Activated CD4-positive, alpha-beta memory T cell treated with anti-CD3 and anti-CD28 coated beads, Interleukin-2, amount 10 ng/mL, durations not matched to agents 7 days and 5 days (primary cell): ENCODE data around the gene RRP9. TPM values are rescaled to one million over a fixed set of nuclear protein-coding genes. Genes with fewer than 3 reads are reported as not detected.

Experiments used
- CTCF ChIA-PET: fragments of 350-600 bp; sonication (Branson Sonifier 250); formaldehyde crosslinking; loops from one replicate; lab custom pipeline; 2021; ENCODE audit warnings: antibody characterized with exemption, inconsistent platforms; lab: Charles Lee
- POLR2A ChIA-PET: fragments of 350-600 bp; sonication (Branson Sonifier 250); formaldehyde crosslinking; loops from one replicate; lab custom pipeline; 2021; ENCODE audit warnings: antibody characterized with exemption; lab: Charles Lee
- DNase-seq: peaks from one replicate; pipeline ENCODE4 v3.0.0-alpha.2; 2020
- H3K27ac Mint-ChIP-seq: one replicate; pipeline ENCODE4 v1.8.0; 2021; ENCODE audit warnings: mild to moderate bottlenecking, mixed read lengths
- H3K27me3 Mint-ChIP-seq: one replicate; pipeline ENCODE4 v1.8.0; 2021; ENCODE audit warnings: mixed read lengths
- H3K36me3 Mint-ChIP-seq: one replicate; pipeline ENCODE4 v1.8.0; 2021; ENCODE audit warnings: low read depth, mixed read lengths
- H3K4me1 Mint-ChIP-seq: one replicate; pipeline ENCODE4 v1.8.0; 2021; ENCODE audit warnings: mixed read lengths
- H3K4me3 Mint-ChIP-seq: one replicate; pipeline ENCODE4 v1.8.0; 2021; ENCODE audit warnings: mild to moderate bottlenecking, mixed read lengths
- H3K9me3 Mint-ChIP-seq: one replicate; pipeline ENCODE4 v1.8.0; 2021; ENCODE audit warnings: mixed read lengths
- total RNA-seq, 2 experiments: library from RNA; stranded (reverse); gene quantifications; one replicate each; pipeline ENCODE4 v1.2.3, GENCODE V29; 2021

Gene RRP9
- total RNA-seq, 2 experiments from 2014 or later: 16.8 to 17.5 TPM

GRCh38 chr3:51982352-51982837 lies 40.7 kb upstream of the RRP9 start:
- H3K27me3 Mint-ChIP-seq: no peaks in the 10 kb centered on the region
- peaks cover 8% of the 10 kb centered on the region for H3K36me3 Mint-ChIP-seq
- H3K9me3 Mint-ChIP-seq: no peaks in the 10 kb centered on the region
- ChIA-PET CTCF (interaction anchor here (0.9 to 4.5 kb wide), 16 partner anchors 9 to 481 kb away, joined by 3 to 43 read pairs (median 4); partner anchors contain the start of genes ABHD14A, ABHD14B, PARP3 and POC1A), POLR2A (interaction anchor here (0.7 to 7.6 kb wide), 14 partner anchors 8 to 1374 kb away, joined by 3 to 78 read pairs (median 5); partner anchors contain the start of genes ABHD14A, ABHD14B, DUSP7 and PARP3)
- H3K4me3 Mint-ChIP-seq: peak overlapping the region; percentile 97
- H3K4me1 Mint-ChIP-seq: peaks cover 37% of the 10 kb centered on the region
- peak; percentile 45 for DNase-seq
- H3K27ac Mint-ChIP-seq: peak overlapping the region; percentile 89

GRCh38 chr3:51980253-51980652 lies 38.5 kb upstream of the RRP9 start:
- Mint-ChIP-seq H3K4me1 (peaks cover 51% of the 10 kb centered on the region), H3K27me3 (no peaks in the 10 kb centered on the region), H3K36me3 (peaks cover 8% of the 10 kb centered on the region), H3K27ac (no peak overlapping the region), H3K9me3 (no peaks in the 10 kb centered on the region), H3K4me3 (no peak overlapping the region)
- no peak for DNase-seq
- ChIA-PET POLR2A (interaction anchor here (3.9 to 7.6 kb wide), 2 partner anchors 15 kb away, joined by 16 to 78 read pairs; partner anchors contain the start of gene RPL29), CTCF (no interaction called here)

- CTCF ChIA-PET: no interaction called here
- DNase-seq: no peak
- Mint-ChIP-seq H3K36me3 (peaks cover 12% of the 10 kb centered on the region), H3K4me3 (no peak overlapping the region), H3K4me1 (peaks cover 54% of the 10 kb centered on the region), H3K9me3 (no peaks in the 10 kb centered on the region), H3K27me3 (no peaks in the 10 kb centered on the region), H3K27ac (no peak overlapping the region)
- POLR2A ChIA-PET: interaction anchor here (0.9 to 3.9 kb wide), 2 partner anchors 13 to 17 kb away, joined by 3 to 16 read pairs; partner anchors contain the start of gene RPL29
Measured at GRCh38 chr3:51978143-51978502, 36.4 kb upstream of the RRP9 start.

- Mint-ChIP-seq H3K4me1 (peaks cover 51% of the 10 kb centered on the region), H3K9me3 (no peaks in the 10 kb centered on the region), H3K4me3 (no peak overlapping the region), H3K36me3 (peaks cover 9% of the 10 kb centered on the region), H3K27me3 (no peaks in the 10 kb centered on the region), H3K27ac (peak overlapping the region; percentile 57)
- ChIA-PET CTCF (interaction anchor here (1.2 kb wide), 1 partner anchor 36 kb away, joined by 3 read pairs; the partner anchor contains the start of gene RRP9), POLR2A (interaction anchor here (0.6 to 3.9 kb wide), 3 partner anchors 17 to 35 kb away, joined by 3 to 16 read pairs (median 4); partner anchors contain the start of gene RPL29)
- DNase-seq: peak; percentile 63
Measured at GRCh38 chr3:51977446-51978142, 35.9 kb upstream of the RRP9 start.

GRCh38 chr3:51975852-51976549 lies 34.3 kb upstream of the RRP9 start:
- CTCF ChIA-PET: interaction anchor here (1.2 to 5.0 kb wide), 3 partner anchors 7 to 34 kb away, joined by 3 to 52 read pairs (median 43); partner anchors contain the start of genes ACY1, PARP3 and RRP9
- peak overlapping the region; percentile 77 for H3K27ac Mint-ChIP-seq
- peak; percentile 38 for DNase-seq

DNA sequence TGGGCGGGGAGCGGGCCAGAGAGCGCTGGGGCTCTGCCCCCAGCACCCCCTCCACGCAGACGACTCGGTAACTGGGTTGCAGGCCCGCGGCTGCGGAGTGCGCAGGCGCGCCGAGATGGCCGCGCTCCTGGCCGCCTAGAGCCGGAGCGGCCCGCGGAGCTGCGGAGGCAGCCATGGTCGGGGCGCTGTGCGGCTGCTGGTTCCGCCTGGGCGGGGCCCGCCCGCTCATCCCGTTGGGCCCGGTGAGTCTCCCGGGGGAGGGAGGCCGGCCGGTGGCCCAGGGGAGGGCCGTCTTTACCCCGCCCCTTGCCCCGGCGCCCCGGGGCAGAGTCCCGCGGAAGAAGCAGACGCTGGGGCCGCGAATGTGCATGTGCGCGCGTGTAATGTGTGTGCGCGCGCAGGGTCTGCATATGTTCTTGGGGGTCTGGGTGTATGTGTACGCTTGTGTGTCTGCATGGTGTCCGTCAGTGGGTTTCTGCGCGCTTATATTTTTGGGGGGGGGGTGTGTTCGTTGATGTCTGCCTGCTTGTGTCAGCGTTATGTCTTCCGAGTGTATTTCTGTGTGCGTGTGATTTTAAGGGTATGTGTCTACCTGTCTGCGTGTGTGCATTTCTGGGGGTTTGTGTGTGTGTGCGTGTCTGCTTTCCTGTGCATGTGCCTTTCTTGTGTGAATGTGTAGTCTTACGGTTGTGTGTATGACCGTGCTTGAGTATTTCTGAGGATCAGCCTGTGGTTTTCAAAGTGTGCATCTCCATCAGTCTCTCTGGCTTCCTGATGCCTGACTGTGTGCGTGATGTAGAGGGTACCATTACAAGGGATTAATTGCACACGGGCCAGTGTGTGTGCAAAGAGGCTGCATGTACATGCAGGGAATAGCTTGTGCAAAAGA lies 33.5 kb upstream of the RRP9 start, which contains the start of gene ABHD14A:
TSS of gene ABHD14A (plus strand) at position 102 of the 889 bp plus-strand sequence. CDS start at position 174, 72 bp downstream.
- H3K27ac Mint-ChIP-seq: peak within 1 kb of the TSS; percentile 91
- H3K4me1 Mint-ChIP-seq: peaks cover 43% of the 10 kb centered on the region
- peaks cover 4% of the 10 kb centered on the region for H3K36me3 Mint-ChIP-seq
- CTCF ChIA-PET: interaction anchor here (0.7 to 5.0 kb wide), 3 partner anchors 8 to 33 kb away, joined by 3 to 52 read pairs (median 43); partner anchors contain the start of genes ACY1, PARP3 and RRP9
- H3K4me3 Mint-ChIP-seq: peak within 1 kb of the TSS; percentile 98
- no peaks in the 10 kb centered on the region for H3K27me3 Mint-ChIP-seq
- no peaks in the 10 kb centered on the region for H3K9me3 Mint-ChIP-seq
- DNase-seq: peak; percentile 74
- POLR2A ChIA-PET: interaction anchor here (0.6 to 3.2 kb wide), 6 partner anchors 8 to 81 kb away, joined by 3 to 40 read pairs (median 6); partner anchors contain the start of genes ACY1, DUSP7, PARP3 and RRP9

More at GRCh38 chr3:51975852-51976549, 34.3 kb upstream of the RRP9 start:
- Mint-ChIP-seq H3K9me3 (no peaks in the 10 kb centered on the region), H3K36me3 (peaks cover 4% of the 10 kb centered on the region), H3K4me3 (peak overlapping the region; percentile 78), H3K4me1 (peaks cover 44% of the 10 kb centered on the region), H3K27me3 (no peaks in the 10 kb centered on the region)
- POLR2A ChIA-PET: interaction anchor here (0.8 to 3.9 kb wide), 4 partner anchors 8 to 301 kb away, joined by 3 to 40 read pairs (median 10); partner anchors contain the start of genes ACY1 and RPL29

- peak; percentile 27 for DNase-seq
- Mint-ChIP-seq H3K27me3 (no peaks in the 10 kb centered on the region), H3K4me3 (peak overlapping the region; percentile 98), H3K36me3 (peaks cover 4% of the 10 kb centered on the region), H3K9me3 (no peaks in the 10 kb centered on the region), H3K27ac (peak overlapping the region; percentile 91), H3K4me1 (peaks cover 43% of the 10 kb centered on the region)
- ChIA-PET CTCF (interaction anchor here (0.7 to 5.0 kb wide), 19 partner anchors 9 to 435 kb away, joined by 3 to 52 read pairs (median 4); partner anchors contain the start of genes ACY1, DUSP7, PARP3 and RPL29), POLR2A (interaction anchor here (0.7 to 3.2 kb wide), 13 partner anchors 9 to 474 kb away, joined by 3 to 40 read pairs (median 4); partner anchors contain the start of genes ACY1, PARP3, POC1A and RPL29)
Measured at GRCh38 chr3:51974277-51974962, 32.7 kb upstream of the RRP9 start.

- CTCF ChIA-PET: interaction anchor here (5.0 kb wide), 1 partner anchor 29 kb away, joined by 52 read pairs; the partner anchor contains the start of genes PARP3 and RRP9
- no peak for DNase-seq
- H3K27me3 Mint-ChIP-seq: no peaks in the 10 kb centered on the region
- H3K4me3 Mint-ChIP-seq: no peak overlapping the region
- peaks cover 45% of the 10 kb centered on the region for H3K4me1 Mint-ChIP-seq
- H3K9me3 Mint-ChIP-seq: no peaks in the 10 kb centered on the region
- H3K36me3 Mint-ChIP-seq: peaks cover 4% of the 10 kb centered on the region
- no peak overlapping the region for H3K27ac Mint-ChIP-seq
- POLR2A ChIA-PET: no interaction called here
Measured at GRCh38 chr3:51971350-51971749, 29.6 kb upstream of the RRP9 start.

- Mint-ChIP-seq H3K4me1 (peaks cover 47% of the 10 kb centered on the region), H3K9me3 (no peaks in the 10 kb centered on the region), H3K36me3 (peaks cover 4% of the 10 kb centered on the region), H3K27ac (no peak overlapping the region), H3K4me3 (no peak overlapping the region), H3K27me3 (no peaks in the 10 kb centered on the region)
- ChIA-PET POLR2A (interaction anchor here (2.5 kb wide), 1 partner anchor 12 kb away, joined by 10 read pairs; the partner anchor contains the start of gene ACY1), CTCF (no interaction called here)
- DNase-seq: no peak
Measured at GRCh38 chr3:51970606-51971300, 29.0 kb upstream of the RRP9 start.

DNA sequence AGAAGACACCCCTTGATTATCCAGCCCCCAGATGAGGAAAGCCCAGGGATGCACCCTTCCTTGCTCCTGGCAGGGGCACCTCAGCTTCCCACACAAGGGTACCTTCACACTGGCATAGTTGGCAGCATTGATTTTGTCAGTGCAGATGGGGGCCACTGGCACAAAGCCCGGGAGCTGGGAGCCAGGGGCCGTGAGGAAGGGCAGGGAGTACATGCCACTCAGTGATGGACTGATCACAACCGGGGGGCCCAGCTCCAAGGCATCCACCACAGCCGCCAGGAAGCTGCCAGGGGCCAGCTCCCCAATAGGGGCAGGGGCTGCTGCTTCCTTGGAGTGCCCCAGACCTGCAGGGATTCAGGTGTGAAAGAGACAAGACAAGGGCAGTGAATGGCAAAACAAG lies 28.1 kb upstream of the RRP9 start:
- peaks cover 5% of the 10 kb centered on the region for H3K27me3 Mint-ChIP-seq
- POLR2A ChIA-PET: interaction anchor here (1.0 to 2.6 kb wide), 3 partner anchors 13 to 295 kb away, joined by 3 to 10 read pairs (median 10); partner anchors contain the start of genes ACY1, PARP3 and RRP9
- no peak for DNase-seq
- H3K36me3 Mint-ChIP-seq: peaks cover 4% of the 10 kb centered on the region
- no peak overlapping the region for H3K4me3 Mint-ChIP-seq
- H3K9me3 Mint-ChIP-seq: no peaks in the 10 kb centered on the region
- no peak overlapping the region for H3K27ac Mint-ChIP-seq
- CTCF ChIA-PET: interaction anchor here (0.9 to 1.0 kb wide), 3 partner anchors 15 to 27 kb away, joined by 3 to 4 read pairs (median 3); partner anchors contain the start of genes PARP3 and RPL29
- peaks cover 47% of the 10 kb centered on the region for H3K4me1 Mint-ChIP-seq
